PC-3 (cell line): Measurements from ENCODE around the gene LRRD1. TPM values are rescaled to one million over a fixed set of nuclear protein-coding genes. Genes with fewer than 3 reads are reported as not detected.

Source experiments
- ATAC-seq: fragments of 200-7000 bp; cut with Tn5 transposase; 2 replicates; pipeline ENCODE4 v1.9.1; 2020; ENCODE audit warnings: mild to moderate bottlenecking, moderate library complexity
- BruUV-seq: library from RNA; stranded (reverse); fragments of 400-500 nt; replicated peaks from 2 replicates; lab custom pipeline; 2021; lab: Mats Ljungman, UMichigan
- CTCF ChIA-PET: fragments of 300-600 bp; sonication (Branson Sonifier 250); formaldehyde crosslinking; loops from one replicate; lab custom pipeline; 2022; ENCODE audit warnings: antibody characterized with exemption; lab: Charles Lee
- POLR2A ChIA-PET: fragments of 300-600 bp; sonication (Branson Sonifier 250); formaldehyde crosslinking; loops from one replicate; lab custom pipeline; 2022; ENCODE audit warnings: antibody characterized with exemption; ENCODE audit not compliant: unreplicated experiment; lab: Charles Lee
- DNase-seq: peaks from one replicate; pipeline ENCODE4 v3.0.0-alpha.2; 2015
- H2AFZ ChIP-seq: fragments of 300-600 bp; sonication (generic); 2 replicates; pipeline ENCODE4 v1.6.0; 2016; ENCODE audit warnings: antibody characterized with exemption, low read length
- H3F3A ChIP-seq: fragments of 300-600 bp; sonication (generic); one replicate; pipeline ENCODE4 v1.6.0; 2017; ENCODE audit warnings: antibody characterized with exemption, low read length, control low read depth, mild to moderate bottlenecking; ENCODE audit not compliant: unreplicated experiment
- H3K27ac ChIP-seq: fragments of 300-600 bp; sonication (generic); 2 replicates; pipeline ENCODE4 v1.5.1; 2016; ENCODE audit warnings: mild to moderate bottlenecking, low read length
- H3K27me3 ChIP-seq: fragments of 300-600 bp; sonication (generic); 2 replicates; pipeline ENCODE4 v1.6.1; 2016; ENCODE audit warnings: low read length, mixed read lengths
- H3K36me3 ChIP-seq: fragments of 300-600 bp; sonication (generic); 2 replicates; pipeline ENCODE4 v1.6.1; 2016; ENCODE audit warnings: low read depth, mixed run types, low read length, mixed read lengths
- H3K4me1 ChIP-seq: fragments of 300-600 bp; sonication (generic); 2 replicates; pipeline ENCODE4 v1.5.1; 2016; ENCODE audit warnings: low read length; ENCODE audit not compliant: insufficient read depth
- H3K4me2 ChIP-seq: fragments of 300-600 bp; sonication (generic); 2 replicates; pipeline ENCODE4 v1.6.0; 2016; ENCODE audit warnings: low read length
- H3K4me3 ChIP-seq: fragments of 300-600 bp; sonication (generic); 2 replicates; pipeline ENCODE4 v1.5.1; 2016; ENCODE audit warnings: mild to moderate bottlenecking, low read length, mixed read lengths
- H3K79me2 ChIP-seq: fragments of 300-600 bp; sonication (generic); 2 replicates; pipeline ENCODE4 v1.6.1; 2017; ENCODE audit warnings: low read length, mixed read lengths
- H3K9ac ChIP-seq: fragments of 300-600 bp; sonication (generic); 2 replicates; pipeline ENCODE4 v1.6.0; 2016; ENCODE audit warnings: mild to moderate bottlenecking, low read length
- H3K9me2 ChIP-seq: fragments of 300-600 bp; sonication (generic); replicated peaks from 2 replicates; pipeline ENCODE4 v1.6.1; 2016; ENCODE audit warnings: mixed run types, low read length, mixed read lengths
- H3K9me3 ChIP-seq: fragments of 300-600 bp; sonication (generic); 2 replicates; pipeline ENCODE4 v1.6.1; 2016; ENCODE audit warnings: low read length, mixed read lengths
- H4K20me1 ChIP-seq: fragments of 300-600 bp; sonication (generic); 2 replicates; pipeline ENCODE4 v1.6.1; 2016; ENCODE audit warnings: low read length, mixed read lengths
- EZH2 ChIP-seq: fragments of 300-600 bp; sonication (generic); IDR thresholded peaks from one replicate; pipeline ENCODE4 v1.6.1; 2017; ENCODE audit warnings: antibody characterized with exemption, mild to moderate bottlenecking, low read length; ENCODE audit not compliant: unreplicated experiment
- EZH2phosphoT487 ChIP-seq: fragments of 300-600 bp; sonication (generic); IDR thresholded peaks from 2 replicates; pipeline ENCODE4 v1.6.1; 2018; ENCODE audit warnings: mild to moderate bottlenecking, antibody characterized with exemption, low read length, borderline replicate concordance
- intact Hi-C: fragments of 100-400 bp; cut with micrococcal nuclease; formaldehyde crosslinking; loops from 2 replicates; pipeline ENCODE4 v1.9.0; 2023
- total RNA-seq: library from RNA; depleted of rRNA; stranded (reverse); fragments of >200 nt; gene quantifications from 2 replicates; pipeline ENCODE4 v1.2.3, GENCODE V29; 2014
- TF ChIP-seq, protein P1 (sequence below): fragments of 300-600 bp; sonication (generic); conservative IDR thresholded peaks from 2 replicates; pipeline ENCODE4 v1.5.1; 2017; ENCODE audit warnings: antibody characterized with exemption, low read depth, mild to moderate bottlenecking, low read length

The LRRD1 gene
- total RNA-seq, 1 experiment from 2014 or later: not detected

- Histone ChIP-seq H3K9me3 (no peaks in the 10 kb centered on the region), H3K36me3 (no peaks in the 10 kb centered on the region), H3K4me3 (0 out of 2 replicates have a peak overlapping the region, but pooled peaks have one; percentile 5), H3K79me2 (no peaks in the 10 kb centered on the region), H3K27ac (no peak overlapping the region), H2AFZ (peak overlapping the region; percentile 24; the same call in 1 of the 2 replicates), H4K20me1 (no peaks in the 10 kb centered on the region), H3K9ac (no peak overlapping the region), H3K27me3 (no peaks in the 10 kb centered on the region), H3K9me2 (no peaks in the 10 kb centered on the region), H3K4me1 (peaks cover 15% of the 10 kb centered on the region), H3K4me2 (peak overlapping the region; percentile 58), H3F3A (no peaks in the 10 kb centered on the region)
- ChIA-PET CTCF (no interaction called here), POLR2A (no interaction called here)
- peak; percentile 93 for ATAC-seq
- no peak for TF ChIP-seq EZH2phosphoT487
- no peak for TF ChIP-seq EZH2
- intact Hi-C loops: no loop called here
- no TSS peak for BruUV-seq
- DNase-seq: peak; percentile 71
Measured at GRCh38 chr7:92158660-92159575, 20.0 kb downstream of the LRRD1 start.

- POLR2A ChIA-PET: no interaction called here
- ATAC-seq: no peak
- H3K4me1 ChIP-seq: peaks cover 15% of the 10 kb centered on the region
- no peak for DNase-seq
- no TSS peak for BruUV-seq
- no peaks in the 10 kb centered on the region for H3F3A ChIP-seq
- H3K9ac ChIP-seq: no peak overlapping the region
- H3K27ac ChIP-seq: no peak overlapping the region
- H3K36me3 ChIP-seq: no peaks in the 10 kb centered on the region
- H3K27me3 ChIP-seq: no peaks in the 10 kb centered on the region
- intact Hi-C loops: no loop called here
- no peak overlapping the region for H3K4me3 ChIP-seq
- no peak overlapping the region for H3K4me2 ChIP-seq
- H3K79me2 ChIP-seq: no peaks in the 10 kb centered on the region
- no peaks in the 10 kb centered on the region for H3K9me2 ChIP-seq
- H3K9me3 ChIP-seq: no peaks in the 10 kb centered on the region
- TF ChIP-seq EZH2 (no peak), EZH2phosphoT487 (no peak)
- TF ChIP-seq, protein P1, sequence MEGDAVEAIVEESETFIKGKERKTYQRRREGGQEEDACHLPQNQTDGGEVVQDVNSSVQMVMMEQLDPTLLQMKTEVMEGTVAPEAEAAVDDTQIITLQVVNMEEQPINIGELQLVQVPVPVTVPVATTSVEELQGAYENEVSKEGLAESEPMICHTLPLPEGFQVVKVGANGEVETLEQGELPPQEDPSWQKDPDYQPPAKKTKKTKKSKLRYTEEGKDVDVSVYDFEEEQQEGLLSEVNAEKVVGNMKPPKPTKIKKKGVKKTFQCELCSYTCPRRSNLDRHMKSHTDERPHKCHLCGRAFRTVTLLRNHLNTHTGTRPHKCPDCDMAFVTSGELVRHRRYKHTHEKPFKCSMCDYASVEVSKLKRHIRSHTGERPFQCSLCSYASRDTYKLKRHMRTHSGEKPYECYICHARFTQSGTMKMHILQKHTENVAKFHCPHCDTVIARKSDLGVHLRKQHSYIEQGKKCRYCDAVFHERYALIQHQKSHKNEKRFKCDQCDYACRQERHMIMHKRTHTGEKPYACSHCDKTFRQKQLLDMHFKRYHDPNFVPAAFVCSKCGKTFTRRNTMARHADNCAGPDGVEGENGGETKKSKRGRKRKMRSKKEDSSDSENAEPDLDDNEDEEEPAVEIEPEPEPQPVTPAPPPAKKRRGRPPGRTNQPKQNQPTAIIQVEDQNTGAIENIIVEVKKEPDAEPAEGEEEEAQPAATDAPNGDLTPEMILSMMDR: no peak
- no peaks in the 10 kb centered on the region for H4K20me1 ChIP-seq
- no peak overlapping the region for H2AFZ ChIP-seq
- CTCF ChIA-PET: no interaction called here
Measured at GRCh38 chr7:92156990-92157389, 22.0 kb downstream of the LRRD1 start.

GRCh38 chr7:92155108-92155739, 23.7 kb downstream of the LRRD1 start:
- H3F3A ChIP-seq: no peaks in the 10 kb centered on the region
- DNase-seq (no peak), ATAC-seq (no peak)
- no peaks in the 10 kb centered on the region for H4K20me1 ChIP-seq
- intact Hi-C loops: no loop called here
- ChIA-PET POLR2A (no interaction called here), CTCF (no interaction called here)
- H3K4me3 ChIP-seq: no peak overlapping the region
- BruUV-seq: no TSS peak
- no peaks in the 10 kb centered on the region for H3K9me2 ChIP-seq
- no peak overlapping the region for H3K4me2 ChIP-seq
- H2AFZ ChIP-seq: no peak overlapping the region
- no peaks in the 10 kb centered on the region for H3K36me3 ChIP-seq
- H3K9me3 ChIP-seq: no peaks in the 10 kb centered on the region
- H3K27me3 ChIP-seq: no peaks in the 10 kb centered on the region
- peaks cover 15% of the 10 kb centered on the region for H3K4me1 ChIP-seq
- H3K79me2 ChIP-seq: no peaks in the 10 kb centered on the region
- TF ChIP-seq, protein P1: no peak
- TF ChIP-seq EZH2phosphoT487: no peak
- TF ChIP-seq EZH2: no peak
- H3K9ac ChIP-seq: no peak overlapping the region
- H3K27ac ChIP-seq: no peak overlapping the region
